Measurements from ENCODE around the gene HS3ST2.

DNA sequence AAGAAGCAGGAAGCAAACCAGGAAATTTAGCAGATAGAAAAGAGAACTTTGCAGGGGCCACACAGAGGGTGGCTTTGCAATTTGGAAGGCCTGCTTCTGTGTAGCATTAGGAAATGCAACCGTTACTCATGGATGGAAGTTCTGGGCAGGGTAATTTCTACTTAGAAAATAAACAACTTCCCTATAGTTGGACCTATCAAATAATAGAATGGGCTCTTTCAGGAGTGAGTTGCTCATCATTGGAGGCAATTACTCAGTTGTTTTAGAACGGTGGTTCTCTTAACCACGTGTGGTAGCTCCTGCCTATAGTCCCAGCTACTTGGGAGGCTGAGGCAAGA lies 25.8 kb upstream of the HS3ST2 start:
- TF ChIP-seq, protein P1, sequence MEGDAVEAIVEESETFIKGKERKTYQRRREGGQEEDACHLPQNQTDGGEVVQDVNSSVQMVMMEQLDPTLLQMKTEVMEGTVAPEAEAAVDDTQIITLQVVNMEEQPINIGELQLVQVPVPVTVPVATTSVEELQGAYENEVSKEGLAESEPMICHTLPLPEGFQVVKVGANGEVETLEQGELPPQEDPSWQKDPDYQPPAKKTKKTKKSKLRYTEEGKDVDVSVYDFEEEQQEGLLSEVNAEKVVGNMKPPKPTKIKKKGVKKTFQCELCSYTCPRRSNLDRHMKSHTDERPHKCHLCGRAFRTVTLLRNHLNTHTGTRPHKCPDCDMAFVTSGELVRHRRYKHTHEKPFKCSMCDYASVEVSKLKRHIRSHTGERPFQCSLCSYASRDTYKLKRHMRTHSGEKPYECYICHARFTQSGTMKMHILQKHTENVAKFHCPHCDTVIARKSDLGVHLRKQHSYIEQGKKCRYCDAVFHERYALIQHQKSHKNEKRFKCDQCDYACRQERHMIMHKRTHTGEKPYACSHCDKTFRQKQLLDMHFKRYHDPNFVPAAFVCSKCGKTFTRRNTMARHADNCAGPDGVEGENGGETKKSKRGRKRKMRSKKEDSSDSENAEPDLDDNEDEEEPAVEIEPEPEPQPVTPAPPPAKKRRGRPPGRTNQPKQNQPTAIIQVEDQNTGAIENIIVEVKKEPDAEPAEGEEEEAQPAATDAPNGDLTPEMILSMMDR (IDR thresholded peaks at IDR 0.05): no peak
- TF ChIP-seq POLR2A (IDR thresholded peaks at IDR 0.05): no peak
